ENCODE results near the gene ADAT3. TPM values are rescaled to one million over a fixed set of nuclear protein-coding genes. Genes with fewer than 3 reads are reported as not detected.

ADAT3 gene
- total and polyA plus RNA-seq, 4 experiments from 2014 or later, result 1.4 to 4.9 (median 3.8) TPM

GRCh38 chr19:1905863-1906375 is 720 bp downstream of the ADAT3 start:
- CTCF ChIA-PET (ENCODE audit: partially characterized antibody), result no interaction called here
- Mint-ChIP-seq H3K4me3 (peak overlapping the region; percentile 87 to 96 (median 93)), H3K27ac (peak overlapping the region; percentile 82 to 97 (median 96))

GRCh38 chr19:1906985-1907562 is 1.9 kb downstream of the ADAT3 start:
- Histone ChIP-seq H3K4me1 (ENCODE audit: insufficient read depth, low read length) (peaks cover 14% of the 10 kb centered on the region), H3K4me3 (ENCODE audit: low read length in 2 of 2) (no peak overlapping the region), H3K36me3 (ENCODE audit: insufficient read depth, low read length) (no peaks in the 10 kb centered on the region), H3K27ac (ENCODE audit: low read depth, low read length) (no peak overlapping the region), H3K9me3 (ENCODE audit: control insufficient read depth in 1 of 2, low read length in 2 of 2) (no peaks in the 10 kb centered on the region), H3K27me3 (ENCODE audit: insufficient read depth, low read length) (no peaks in the 10 kb centered on the region)
- Mint-ChIP-seq H3K4me1 (peaks cover 10 to 48% (median 15%) of the 10 kb centered on the region in 4 donors), H3K27me3 (no peaks in the 10 kb centered on the region), H3K36me3 (peaks cover 0 to 2% of the 10 kb centered on the region in 2 donors), H3K27ac (peak overlapping the region in 2 of 7 donors; percentile 13 to 51), H3K4me3 (peak overlapping the region in 7 of 8 donors; percentile 29 to 70 (median 48)), H3K9me3 (no peaks in the 10 kb centered on the region)
- ChIA-PET CTCF (ENCODE audit: partially characterized antibody) (interaction anchor here (0.6 to 0.8 kb wide), 2 partner anchors 16 to 39 kb away, joined by 3 read pairs; no protein-coding TSS in a partner anchor), POLR2A (ENCODE audit: partially characterized antibody) (interaction anchor here (2.0 to 2.4 kb wide), 2 partner anchors 10 to 42 kb away, joined by 8 to 15 read pairs; no protein-coding TSS in a partner anchor)
- intact Hi-C loops (cut with micrococcal nuclease), result no loop called here
- DNase-seq, result no peak

More at GRCh38 chr19:1905863-1906375, 720 bp downstream of the ADAT3 start:
- intact Hi-C loops (cut with micrococcal nuclease), result loop anchor here (1.0 kb wide), 7 partner anchors 9 to 58 kb away; partner anchors contain the start of genes ABHD17A and REXO1
- Histone ChIP-seq H3K27me3 (ENCODE audit: insufficient read depth, low read length) (no peaks in the 10 kb centered on the region), H3K4me3 (ENCODE audit: low read length in 2 of 2) (peak overlapping the region; percentile 57 to 75), H3K36me3 (ENCODE audit: insufficient read depth, low read length) (no peaks in the 10 kb centered on the region), H3K4me1 (ENCODE audit: insufficient read depth, low read length) (peaks cover 14% of the 10 kb centered on the region), H3K9me3 (ENCODE audit: control insufficient read depth in 1 of 2, low read length in 2 of 2) (no peaks in the 10 kb centered on the region), H3K27ac (ENCODE audit: low read depth, low read length) (peak overlapping the region; percentile 62)
- Mint-ChIP-seq H3K4me1 (peaks cover 10 to 48% (median 15%) of the 10 kb centered on the region in 4 donors), H3K36me3 (peaks cover 0 to 2% of the 10 kb centered on the region in 2 donors), H3K27me3 (no peaks in the 10 kb centered on the region), H3K9me3 (no peaks in the 10 kb centered on the region)
- POLR2A ChIA-PET (ENCODE audit: partially characterized antibody), result interaction anchor here (0.6 to 2.4 kb wide), 11 partner anchors 9 to 424 kb away, joined by 3 to 15 read pairs (median 3); no protein-coding TSS in a partner anchor
- no peak for DNase-seq

- Histone ChIP-seq H3K4me1 (ENCODE audit: insufficient read depth, low read length) (peaks cover 14% of the 10 kb centered on the region), H3K9me3 (ENCODE audit: control insufficient read depth in 1 of 2, low read length in 2 of 2) (no peaks in the 10 kb centered on the region), H3K36me3 (ENCODE audit: insufficient read depth, low read length) (no peaks in the 10 kb centered on the region), H3K4me3 (ENCODE audit: low read length in 2 of 2) (no peak overlapping the region), H3K27ac (ENCODE audit: low read depth, low read length) (no peak overlapping the region), H3K27me3 (ENCODE audit: insufficient read depth, low read length) (no peaks in the 10 kb centered on the region)
- no peak overlapping the region for H3K27ac Mint-ChIP-seq
- H3K4me3 Mint-ChIP-seq, result peak overlapping the region in 1 of 8 donors; percentile 32
- peaks cover 10 to 48% (median 15%) of the 10 kb centered on the region in 4 donors for H3K4me1 Mint-ChIP-seq
- CTCF ChIA-PET (ENCODE audit: partially characterized antibody), result interaction anchor here (0.8 kb wide), 1 partner anchor 15 kb away, joined by 3 read pairs; no protein-coding TSS in a partner anchor
- POLR2A ChIA-PET (ENCODE audit: partially characterized antibody), result interaction anchor here (2.4 kb wide), 1 partner anchor 11 kb away, joined by 15 read pairs; no protein-coding TSS in a partner anchor
- peaks cover 0 to 2% of the 10 kb centered on the region in 2 donors for H3K36me3 Mint-ChIP-seq
- intact Hi-C loops (cut with micrococcal nuclease), result no loop called here
- no peaks in the 10 kb centered on the region for H3K27me3 Mint-ChIP-seq
- no peaks in the 10 kb centered on the region for H3K9me3 Mint-ChIP-seq
- DNase-seq, result no peak
Observed at GRCh38 chr19:1907563-1908363, 2.6 kb downstream of the ADAT3 start.

- peaks cover 14% of the 10 kb centered on the region for H3K4me1 ChIP-seq (ENCODE audit: insufficient read depth, low read length)
- peaks cover 10 to 48% (median 15%) of the 10 kb centered on the region in 4 donors for H3K4me1 Mint-ChIP-seq
Observed at GRCh38 chr19:1908364-1908678, 3.1 kb downstream of the ADAT3 start.

GRCh38 chr19:1909761-1910080 is 4.5 kb downstream of the ADAT3 start:
- POLR2A ChIA-PET (ENCODE audit: partially characterized antibody), result no interaction called here
- Histone ChIP-seq H3K27me3 (ENCODE audit: insufficient read depth, low read length) (no peaks in the 10 kb centered on the region), H3K27ac (ENCODE audit: low read depth, low read length) (no peak overlapping the region), H3K9me3 (ENCODE audit: control insufficient read depth in 1 of 2, low read length in 2 of 2) (no peaks in the 10 kb centered on the region), H3K4me3 (ENCODE audit: low read length in 2 of 2) (no peak overlapping the region), H3K36me3 (ENCODE audit: insufficient read depth, low read length) (no peaks in the 10 kb centered on the region), H3K4me1 (ENCODE audit: insufficient read depth, low read length) (peaks cover 10% of the 10 kb centered on the region)
- CTCF ChIA-PET (ENCODE audit: partially characterized antibody), result no interaction called here
- Mint-ChIP-seq H3K4me3 (peak overlapping the region in 2 of 8 donors; percentile 26 to 67), H3K27me3 (no peaks in the 10 kb centered on the region), H3K36me3 (peaks cover 0 to 2% of the 10 kb centered on the region in 2 donors), H3K9me3 (no peaks in the 10 kb centered on the region), H3K4me1 (peaks cover 8 to 36% (median 12%) of the 10 kb centered on the region in 4 donors), H3K27ac (peak overlapping the region in 2 of 7 donors; percentile 11 to 97)
- intact Hi-C loops (cut with micrococcal nuclease), result no loop called here
- DNase-seq, result no peak

More at GRCh38 chr19:1908364-1908678, 3.1 kb downstream of the ADAT3 start:
- Mint-ChIP-seq H3K9me3 (no peaks in the 10 kb centered on the region), H3K27me3 (no peaks in the 10 kb centered on the region), H3K27ac (no peak overlapping the region), H3K36me3 (peaks cover 0 to 2% of the 10 kb centered on the region in 2 donors), H3K4me3 (peak overlapping the region in 1 of 8 donors; percentile 32)
- no peak overlapping the region for H3K27ac ChIP-seq (ENCODE audit: low read depth, low read length)
- no peaks in the 10 kb centered on the region for H3K27me3 ChIP-seq (ENCODE audit: insufficient read depth, low read length)
- no peak overlapping the region for H3K4me3 ChIP-seq (ENCODE audit: low read length in 2 of 2)
- H3K9me3 ChIP-seq (ENCODE audit: control insufficient read depth in 1 of 2, low read length in 2 of 2), result no peaks in the 10 kb centered on the region
- no peak for DNase-seq
- intact Hi-C loops (cut with micrococcal nuclease), result no loop called here
- CTCF ChIA-PET (ENCODE audit: partially characterized antibody), result no interaction called here
- POLR2A ChIA-PET (ENCODE audit: partially characterized antibody), result no interaction called here
- H3K36me3 ChIP-seq (ENCODE audit: insufficient read depth, low read length), result no peaks in the 10 kb centered on the region

- POLR2A ChIA-PET (ENCODE audit: partially characterized antibody), result interaction anchor here (0.9 kb wide), 1 partner anchor 138 kb away, joined by 4 read pairs; no protein-coding TSS in a partner anchor
- peaks cover 7% of the 10 kb centered on the region for H3K4me1 ChIP-seq (ENCODE audit: insufficient read depth, low read length)
- no peaks in the 10 kb centered on the region for H3K36me3 ChIP-seq (ENCODE audit: insufficient read depth, low read length)
- Mint-ChIP-seq H3K4me1 (peaks cover 6 to 32% (median 12%) of the 10 kb centered on the region in 4 donors), H3K27ac (peak overlapping the region in 6 of 7 donors; percentile 11 to 97 (median 85)), H3K9me3 (no peaks in the 10 kb centered on the region), H3K4me3 (peak overlapping the region in 4 of 8 donors; percentile 10 to 67 (median 34)), H3K27me3 (no peaks in the 10 kb centered on the region), H3K36me3 (peaks cover 0 to 2% of the 10 kb centered on the region in 2 donors)
- no peak overlapping the region for H3K4me3 ChIP-seq (ENCODE audit: low read length in 2 of 2)
- intact Hi-C loops (cut with micrococcal nuclease), result no loop called here
- DNase-seq, result no peak
- no peaks in the 10 kb centered on the region for H3K27me3 ChIP-seq (ENCODE audit: insufficient read depth, low read length)
- CTCF ChIA-PET (ENCODE audit: partially characterized antibody), result interaction anchor here (1.8 kb wide), 1 partner anchor 13 kb away, joined by 7 read pairs; no protein-coding TSS in a partner anchor
- H3K9me3 ChIP-seq (ENCODE audit: control insufficient read depth in 1 of 2, low read length in 2 of 2), result no peaks in the 10 kb centered on the region
- no peak overlapping the region for H3K27ac ChIP-seq (ENCODE audit: low read depth, low read length)
Observed at GRCh38 chr19:1910177-1910576, 5.0 kb downstream of the ADAT3 start.
